Lung (tissue), 12 donors: ENCODE measurements around the gene BRCA2. TPM values are rescaled to one million over a fixed set of nuclear protein-coding genes. Genes with fewer than 3 reads are reported as not detected.
A peak's percentile ranks its signal among the peaks of the same experiment; 100 is the strongest.

Source experiments
- ATAC-seq: fragments of 200-7000 bp; cut with Tn5 transposase; one replicate; pipeline ENCODE4 v1.9.1; 2020; ENCODE audit warnings: moderate number of reproducible peaks; ENCODE audit not compliant: insufficient read depth, low FRiP score
- DNase-seq, 3 donors: peaks; one replicate each; pipeline ENCODE4 v3.0.0-alpha.2; 2013 to 2017
- H3K27ac ChIP-seq, 2 donors: one replicate each; pipeline ENCODE4 v1.5.1; 2013; ENCODE audit warnings: mild to moderate bottlenecking in 2 of 2, moderate library complexity in 2 of 2, control low read depth in 1 of 2, inconsistent platforms in 1 of 2, low read depth in 1 of 2, low read length in 1 of 2
- H3K27me3 ChIP-seq, 3 donors: one replicate each; pipeline ENCODE4 v1.5.1; 2013; ENCODE audit warnings: low read length in 2 of 3; ENCODE audit not compliant: control insufficient read depth in 3 of 3, insufficient read depth in 3 of 3
- H3K36me3 ChIP-seq, 4 donors: one replicate each; pipeline ENCODE4 v1.5.1; 2013; ENCODE audit warnings: low read length in 4 of 4, mild to moderate bottlenecking in 1 of 4, moderate library complexity in 1 of 4; ENCODE audit not compliant: control insufficient read depth in 4 of 4, insufficient read depth in 4 of 4
- H3K4me1 ChIP-seq, 5 donors: one replicate each; pipeline ENCODE4 v1.5.1; 2013; ENCODE audit warnings: low read length in 5 of 5, mild to moderate bottlenecking in 2 of 5, moderate library complexity in 1 of 5; ENCODE audit not compliant: control insufficient read depth in 5 of 5, insufficient read depth in 5 of 5
- H3K4me3 ChIP-seq: one replicate; pipeline ENCODE4 v1.5.1; 2013; ENCODE audit warnings: mild to moderate bottlenecking, control low read depth, moderate library complexity
- H3K9ac ChIP-seq, 2 donors: one replicate each; pipeline ENCODE4 v1.5.1; 2013; ENCODE audit warnings: low read length in 2 of 2, control low read depth in 1 of 2; ENCODE audit not compliant: insufficient read depth in 1 of 2
- H3K9me3 ChIP-seq, 4 donors: one replicate each; pipeline ENCODE4 v1.5.1; 2013; ENCODE audit warnings: low read length in 3 of 4, mild to moderate bottlenecking in 1 of 4, moderate library complexity in 1 of 4; ENCODE audit not compliant: control insufficient read depth in 4 of 4, insufficient read depth in 3 of 4
- CTCF ChIP-seq: IDR thresholded peaks from 2 replicates; pipeline ENCODE4 v1.5.1; 2012; ENCODE audit warnings: mild to moderate bottlenecking; ENCODE audit errors: control extremely low read depth, extremely low read depth
- WGBS, 2 donors: extraction: QIAGEN DNeasy Blood & Tissue Kit; methylation state at CpG; one replicate each; pipeline ENCODE4 v1.1.7; 2013; 5-methylcytosine and 5-hydroxymethylcytosine counted together
- polyA plus RNA-seq, 2 donors: library from polyadenylated mRNA; stranded (reverse); fragments of 200-250 nt; gene quantifications; one replicate each; pipeline ENCODE4 v1.2.1, GENCODE V29; 2013
- total RNA-seq, 2 donors: library from RNA; depleted of rRNA in 1 of 2; stranded (reverse); fragments of >200 nt in 1 of 2; gene quantifications; one replicate each; pipeline ENCODE4 v1.2.1, GENCODE V29; 2014 to 2021
- donor health status: control.
- donor health status: control.
- donor health status: Bipolar disorder and iron deficiency.
- donor health status: healthy.
- donor health status: DM: yes; HTN: yes; CAD: no.

Gene BRCA2
- total and polyA plus RNA-seq, 4 donors = 0.85 to 12.8 (median 2.4) TPM

DNA sequence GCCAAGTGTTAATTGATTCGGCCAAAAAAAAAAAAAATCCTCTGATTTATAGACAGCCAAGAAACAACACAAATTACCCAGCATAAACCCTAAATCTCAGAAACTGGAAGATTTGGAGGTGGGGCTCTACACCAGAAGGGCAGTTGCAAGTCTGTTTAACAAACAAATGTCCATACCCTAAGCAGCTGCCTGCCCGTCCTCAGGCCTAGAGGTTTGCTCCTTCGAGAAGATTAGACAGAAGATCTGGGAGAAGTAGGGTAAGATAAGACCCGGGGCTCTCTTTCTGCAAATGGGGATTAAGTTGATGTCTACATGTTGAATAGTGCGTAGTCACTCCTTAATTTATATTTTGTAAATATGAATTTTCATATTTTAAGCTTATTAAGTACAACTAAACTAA, 116.1 kb downstream of the BRCA2 start:
- Histone ChIP-seq H3K27me3 (no peaks in the 10 kb centered on the region), H3K27ac (no peak overlapping the region), H3K9me3 (no peaks in the 10 kb centered on the region), H3K4me1 (peaks cover 2 to 11% (median 4%) of the 10 kb centered on the region in 5 donors), H3K36me3 (peaks cover 0 to 7% (median 1%) of the 10 kb centered on the region in 4 donors), H3K4me3 (no peak overlapping the region), H3K9ac (no peak overlapping the region)
- no peak for TF ChIP-seq CTCF
- ATAC-seq = no peak
- 94 to 97% methylated on average over 5 of the region's 5 CpGs for WGBS, 2 donors
- DNase-seq = no peak

GRCh38 chr13:32432856-32433255, 117.5 kb downstream of the BRCA2 start:
- 88 to 93% methylated on average over 3 of the region's 3 CpGs for WGBS, 2 donors
- Histone ChIP-seq H3K27me3 (no peaks in the 10 kb centered on the region), H3K4me3 (no peak overlapping the region), H3K4me1 (peaks cover 0 to 5% (median 2%) of the 10 kb centered on the region in 5 donors), H3K9me3 (no peaks in the 10 kb centered on the region), H3K9ac (no peak overlapping the region), H3K27ac (no peak overlapping the region), H3K36me3 (peaks cover 0 to 10% (median 1%) of the 10 kb centered on the region in 4 donors)
- ATAC-seq (no peak), DNase-seq (no peak)
- TF ChIP-seq CTCF = no peak

GRCh38 chr13:32438871-32439270, 123.6 kb downstream of the BRCA2 start:
- Histone ChIP-seq H3K27ac (no peak overlapping the region), H3K9me3 (no peaks in the 10 kb centered on the region), H3K36me3 (peaks cover 0 to 10% (median under 1%) of the 10 kb centered on the region in 4 donors), H3K4me1 (no peaks in the 10 kb centered on the region), H3K9ac (no peak overlapping the region), H3K27me3 (no peaks in the 10 kb centered on the region), H3K4me3 (no peak overlapping the region)
- ATAC-seq = no peak
- DNase-seq = no peak
- no peak for TF ChIP-seq CTCF
- WGBS, 2 donors = 80 to 86% methylated on average over 4 of the region's 4 CpGs

GRCh38 chr13:32443111-32443510, 127.8 kb downstream of the BRCA2 start:
- peak in 1 of 3 donors; percentile 41 for DNase-seq
- H3K36me3 ChIP-seq = peaks cover 0 to 4% (median 0%) of the 10 kb centered on the region in 4 donors

More at GRCh38 chr13:32443111-32443510, 127.8 kb downstream of the BRCA2 start:
- no peak overlapping the region for H3K27ac ChIP-seq
- WGBS, 2 donors = 33 to 44% methylated on average over 2 of the region's 2 CpGs
- no peak for ATAC-seq
- H3K4me1 ChIP-seq = peaks cover 0 to 7% (median 3%) of the 10 kb centered on the region in 5 donors
- no peak overlapping the region for H3K4me3 ChIP-seq
- TF ChIP-seq CTCF = peak; percentile 32
- H3K27me3 ChIP-seq = no peaks in the 10 kb centered on the region
- H3K9ac ChIP-seq = no peak overlapping the region
- no peaks in the 10 kb centered on the region for H3K9me3 ChIP-seq
